HG02642 (cell line): ENCODE data around the gene REEP1.

Experiments
- ATAC-seq: cut with Tn5 transposase; IDR thresholded peaks from one replicate; pipeline ENCODE4 v1.9.1; 2021; ENCODE audit warnings: mild to moderate bottlenecking; ENCODE audit not compliant: unreplicated experiment, poor library complexity

The REEP1 gene

GRCh38 chr2:86285981-86286380 lies 51.4 kb downstream of the REEP1 start:
- no peak for ATAC-seq

- no peak for ATAC-seq
These were observed 51.9 kb downstream of the REEP1 start for GRCh38 chr2:86285571-86285970.

DNA sequence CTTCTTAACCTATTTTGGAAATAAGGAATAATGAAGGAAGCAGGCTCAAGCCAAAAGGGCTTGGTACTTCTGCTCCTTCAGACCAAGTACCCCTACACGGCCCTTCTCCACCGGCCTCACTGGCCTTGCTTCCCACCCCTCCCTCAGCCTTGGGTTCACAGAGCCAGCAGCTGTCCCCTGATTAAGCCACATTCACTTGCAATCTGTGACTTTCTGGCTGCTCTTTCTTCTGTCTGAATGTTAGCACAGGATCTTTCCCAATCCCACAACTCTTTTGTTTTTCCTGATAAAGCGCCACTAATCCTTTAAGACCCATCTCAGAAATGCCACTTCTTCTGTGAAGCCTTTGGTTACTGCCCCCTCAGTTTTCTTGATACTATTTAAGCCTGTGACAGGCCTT lies 52.4 kb downstream of the REEP1 start:
- ATAC-seq: no peak

- ATAC-seq: no peak
These were observed 53.0 kb downstream of the REEP1 start for GRCh38 chr2:86284401-86284841.

- ATAC-seq: no peak
These were observed 53.9 kb downstream of the REEP1 start for GRCh38 chr2:86283411-86284030.

DNA sequence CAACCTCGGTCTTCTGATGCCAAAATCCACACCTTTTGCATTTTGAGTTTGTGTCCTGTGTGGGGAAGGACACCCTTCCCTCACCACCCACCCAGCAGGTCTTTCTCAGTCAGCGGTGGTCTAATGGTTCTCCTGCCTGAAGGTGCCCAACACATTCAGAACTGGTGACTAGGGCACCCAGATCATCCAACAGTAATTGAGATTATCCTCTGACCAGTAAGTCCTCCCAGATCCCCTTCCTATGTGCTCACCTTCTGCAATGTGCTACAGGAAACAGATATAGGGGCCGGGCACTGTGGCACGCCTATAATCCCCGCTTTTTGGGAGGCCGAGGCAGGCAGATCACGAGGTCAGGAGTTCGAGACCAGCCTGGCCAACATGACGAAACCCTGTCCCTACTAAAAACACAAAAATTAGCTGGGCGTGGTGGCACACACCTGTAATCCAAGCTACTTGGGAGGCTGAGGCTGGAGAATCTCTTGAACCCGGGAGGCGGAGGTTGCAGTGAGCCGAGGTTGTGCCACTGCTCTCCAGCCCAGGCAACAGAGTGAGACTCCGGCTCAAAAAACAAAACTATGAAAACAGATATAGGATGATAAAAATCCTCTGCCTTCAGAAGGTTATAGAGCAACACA lies 56.2 kb downstream of the REEP1 start:
- ATAC-seq: no peak

- no peak for ATAC-seq
These were observed 57.2 kb downstream of the REEP1 start for GRCh38 chr2:86280191-86280667.

GRCh38 chr2:86275962-86276361 lies 61.5 kb downstream of the REEP1 start:
- no peak for ATAC-seq

GRCh38 chr2:86275384-86275799 lies 62.0 kb downstream of the REEP1 start:
- ATAC-seq: peak; percentile 37

DNA sequence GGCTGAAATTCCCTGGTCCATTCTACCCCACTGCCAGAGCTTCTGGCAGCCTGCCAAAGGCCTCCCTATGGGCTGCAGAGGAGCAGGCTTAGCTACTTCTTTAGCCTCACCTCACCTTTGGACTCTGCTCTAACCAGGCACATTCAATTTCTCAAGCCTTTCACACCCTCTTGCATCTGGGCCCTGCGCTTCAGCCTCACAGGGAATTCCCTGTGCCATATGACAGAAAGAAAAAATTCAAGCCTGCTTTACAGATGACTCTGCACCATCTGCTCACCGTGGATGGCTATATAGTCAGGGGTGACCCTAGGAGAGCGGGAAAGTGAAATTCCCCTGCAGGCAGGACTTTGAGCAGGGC lies 62.5 kb downstream of the REEP1 start:
- ATAC-seq: peak; percentile 74

GRCh38 chr2:86274265-86274917 lies 63.0 kb downstream of the REEP1 start:
- no peak for ATAC-seq

DNA sequence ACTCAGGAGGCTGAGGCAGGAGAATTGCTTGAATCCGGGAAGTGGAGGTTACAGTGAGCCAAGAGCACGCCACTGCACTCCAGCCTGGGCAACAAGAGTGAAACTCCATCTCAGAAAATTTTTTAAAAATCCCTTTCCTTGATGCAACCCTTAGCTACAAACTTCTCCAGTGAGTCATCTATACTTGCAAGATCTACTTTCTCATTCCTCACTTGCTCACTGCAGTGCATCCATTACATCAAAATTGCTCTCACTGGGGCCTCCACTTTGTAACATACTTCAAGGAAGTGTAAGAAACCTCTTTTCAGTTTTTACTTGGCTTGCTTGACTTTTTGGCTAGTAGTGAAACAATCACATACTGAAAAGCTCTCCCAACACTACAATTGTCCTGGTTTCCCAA lies 65.3 kb downstream of the REEP1 start:
- no peak for ATAC-seq

DNA sequence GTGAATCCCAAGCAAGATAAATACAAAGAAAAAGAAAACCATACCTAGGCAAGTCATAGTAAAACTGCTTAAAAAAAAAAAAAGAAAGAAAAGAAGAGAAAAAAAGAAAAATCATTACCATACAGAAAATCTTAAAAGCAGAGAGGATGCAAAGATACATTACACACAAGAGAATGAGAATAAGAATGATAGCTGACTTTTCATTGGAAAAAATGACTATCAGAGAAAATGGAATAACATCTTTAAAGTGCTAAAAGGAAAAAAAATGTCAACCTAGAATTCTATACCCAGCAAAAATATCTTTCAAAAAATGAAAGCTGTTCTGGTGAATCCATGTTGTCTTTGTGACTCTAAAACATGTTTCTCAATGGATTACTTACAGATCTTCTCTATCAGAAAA lies 66.2 kb downstream of the REEP1 start:
- no peak for ATAC-seq

GRCh38 chr2:86263956-86264355 lies 73.5 kb downstream of the REEP1 start:
- ATAC-seq: no peak

GRCh38 chr2:86260978-86261377 lies 76.4 kb downstream of the REEP1 start:
- ATAC-seq: no peak

- no peak for ATAC-seq
These were observed 79.3 kb downstream of the REEP1 start for GRCh38 chr2:86258106-86258505.

DNA sequence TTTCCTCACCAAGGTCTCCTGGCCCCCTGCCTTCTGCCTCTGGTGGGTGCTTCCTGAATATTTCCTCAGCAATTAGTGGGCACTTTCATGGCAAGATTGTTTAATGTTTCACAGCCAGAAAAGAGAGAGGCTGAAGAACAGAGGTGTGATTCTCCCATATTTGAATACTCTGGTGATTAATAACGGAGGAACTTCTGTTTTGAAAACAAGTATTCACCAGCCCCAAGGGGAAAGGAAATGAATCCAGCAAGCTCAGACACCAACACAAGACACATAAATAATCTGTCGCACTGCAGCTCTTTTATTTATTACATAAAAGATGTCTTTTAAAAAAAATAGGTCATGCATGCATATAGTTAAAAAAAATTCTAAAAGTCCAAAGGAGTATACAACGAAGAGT lies 80.4 kb downstream of the REEP1 start:
- ATAC-seq: no peak

DNA sequence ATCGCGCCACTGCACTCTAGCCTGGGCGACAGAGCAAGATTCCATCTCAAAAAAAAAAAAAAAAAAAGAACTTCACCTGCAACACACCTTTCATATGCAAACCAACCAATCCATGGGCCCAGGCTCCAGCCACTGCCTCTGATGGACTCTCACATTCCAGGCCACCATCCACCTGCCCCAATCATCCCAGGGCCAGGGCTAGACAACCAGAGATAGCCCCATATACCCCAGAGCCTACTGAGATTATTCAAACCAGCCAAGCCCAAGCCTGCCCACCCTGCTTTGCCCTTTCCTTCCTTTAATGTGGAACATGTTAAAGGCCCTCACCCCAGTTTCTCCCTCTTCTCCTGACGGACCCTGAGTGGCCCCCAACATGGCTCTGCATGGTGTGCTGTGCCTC lies 81.1 kb downstream of the REEP1 start:
- no peak for ATAC-seq

DNA sequence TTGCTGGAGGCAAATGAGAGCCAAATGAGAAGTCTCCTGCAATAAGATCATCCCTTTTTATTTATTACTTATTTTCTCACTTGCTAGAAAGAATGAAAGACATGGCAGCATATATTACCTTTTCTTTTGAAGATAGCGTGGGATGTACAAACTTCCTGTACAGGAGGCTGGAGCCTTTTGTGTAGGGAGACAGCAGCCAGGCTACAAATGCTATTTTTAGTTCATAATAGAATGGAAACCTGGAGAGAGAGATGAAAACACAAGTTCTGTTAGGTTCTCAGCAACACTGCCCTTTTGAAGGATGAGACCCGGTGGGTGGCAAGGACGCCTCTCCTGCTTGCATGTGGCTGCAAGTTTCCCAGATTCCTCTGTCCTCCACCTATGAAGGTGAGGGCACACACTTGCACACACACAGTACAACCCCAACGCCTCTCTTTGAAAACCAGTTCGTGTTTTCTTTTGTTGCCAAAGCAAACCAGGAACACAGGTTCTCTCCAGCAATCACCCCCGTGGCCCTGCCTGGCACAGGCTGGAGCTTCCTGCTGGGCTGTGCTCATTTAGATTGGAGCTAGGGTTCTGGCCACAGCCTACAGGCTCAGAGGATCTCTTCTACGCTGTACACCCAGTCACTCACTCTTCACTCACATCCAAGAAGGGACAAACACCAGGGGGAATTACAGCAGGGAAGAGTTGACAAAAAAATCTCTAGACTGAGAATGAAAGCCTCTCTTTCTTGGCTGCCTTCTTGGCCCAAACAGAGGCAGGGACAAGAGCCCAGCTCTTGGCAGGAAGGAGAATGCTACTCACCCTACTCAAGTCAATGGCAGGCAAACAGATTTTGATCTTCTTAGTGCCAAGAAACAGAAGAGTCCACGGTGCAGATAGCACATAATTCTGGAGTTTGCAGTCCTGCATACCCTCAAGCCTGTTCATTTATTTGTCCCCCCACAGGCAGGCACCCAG lies 82.6 kb downstream of the REEP1 start:
- no peak for ATAC-seq

DNA sequence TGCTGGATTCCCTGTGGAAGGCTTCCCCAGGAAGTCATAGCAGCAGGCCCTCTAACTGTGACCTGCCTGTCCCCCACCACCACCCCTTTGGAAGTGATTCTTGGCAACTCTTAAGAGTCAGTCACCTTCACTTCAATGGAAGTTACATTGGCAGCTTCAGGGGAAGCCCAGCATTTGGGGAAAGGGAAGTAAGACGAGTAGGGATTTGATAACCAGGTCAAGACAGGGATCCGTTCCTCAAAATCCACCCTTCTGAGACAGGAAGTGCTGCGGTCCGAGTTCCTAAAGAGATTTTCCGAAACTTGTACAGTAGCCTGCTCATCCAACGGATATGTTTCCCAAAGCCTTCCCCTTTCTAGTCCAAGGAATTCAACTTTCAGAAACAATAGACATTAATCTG lies 84.0 kb downstream of the REEP1 start:
- ATAC-seq: no peak

DNA sequence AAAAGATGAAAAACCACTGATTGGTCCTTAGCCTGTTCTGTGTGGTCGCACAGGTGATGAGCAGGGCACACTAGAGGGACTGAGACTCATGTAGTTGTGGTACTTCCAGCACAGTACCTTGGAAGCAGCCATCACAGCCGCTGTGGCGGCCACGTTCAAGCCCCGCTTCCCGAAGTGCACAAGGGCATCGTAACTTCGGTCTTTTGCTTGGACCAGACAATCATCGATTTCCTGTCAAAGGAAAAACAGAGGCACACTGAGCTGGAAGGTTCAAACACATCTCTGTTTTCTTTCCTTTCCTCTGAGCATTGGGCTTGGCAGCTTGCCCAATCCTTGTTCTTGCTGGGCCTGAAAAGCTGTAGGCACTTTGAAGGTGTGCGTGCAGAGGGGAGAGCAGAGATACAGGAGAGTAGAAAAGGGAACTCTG lies 85.6 kb downstream of the REEP1 start:
- ATAC-seq: no peak
